H9 (cell line): Measurements from ENCODE around the gene ASCC1. TPM values are rescaled to one million over a fixed set of nuclear protein-coding genes. Genes with fewer than 3 reads are reported as not detected.

Experiments used
- DNase-seq: peaks from one replicate; pipeline ENCODE4 v3.0.0-alpha.2; 2017
- H2AFZ ChIP-seq: one replicate; pipeline ENCODE4 v1.6.1; 2013; ENCODE audit warnings: mild to moderate bottlenecking, low read length, control low read depth, moderate library complexity
- H2AK5ac ChIP-seq: 2 replicates; pipeline ENCODE4 v1.6.1; 2013; ENCODE audit warnings: low read length, control low read depth, mixed read lengths; ENCODE audit not compliant: insufficient read length
- H2BK120ac ChIP-seq: one replicate; pipeline ENCODE4 v1.6.1; 2013; ENCODE audit warnings: low read depth, mild to moderate bottlenecking, low read length, control low read depth, inconsistent platforms; ENCODE audit not compliant: poor library complexity, severe bottlenecking
- H2BK12ac ChIP-seq: 2 replicates; pipeline ENCODE4 v1.6.1; 2013; ENCODE audit warnings: low read length, control low read depth, mixed read lengths, low read depth; ENCODE audit not compliant: insufficient read length
- H2BK15ac ChIP-seq: 2 replicates; pipeline ENCODE4 v1.6.1; 2013; ENCODE audit warnings: low read depth, low read length, control low read depth
- H2BK20ac ChIP-seq: one replicate; pipeline ENCODE4 v1.6.1; 2013; ENCODE audit warnings: low read depth, mild to moderate bottlenecking, low read length, control low read depth, inconsistent platforms; ENCODE audit not compliant: poor library complexity, severe bottlenecking
- H2BK5ac ChIP-seq: 2 replicates; pipeline ENCODE4 v1.6.1; 2013; ENCODE audit warnings: low read length, control low read depth, mixed read lengths; ENCODE audit not compliant: insufficient read length
- H3K14ac ChIP-seq: 2 replicates; pipeline ENCODE4 v1.6.1; 2013; ENCODE audit warnings: low read length, control low read depth; ENCODE audit not compliant: insufficient read depth
- H3K18ac ChIP-seq: 2 replicates; pipeline ENCODE4 v1.6.1; 2013; ENCODE audit warnings: low read depth, mild to moderate bottlenecking, mixed read lengths, low read length, control low read depth; ENCODE audit not compliant: insufficient read length
- H3K23ac ChIP-seq: 2 replicates; pipeline ENCODE4 v1.6.1; 2013; ENCODE audit warnings: low read length, control low read depth, mixed read lengths, low read depth; ENCODE audit not compliant: insufficient read length
- H3K23me2 ChIP-seq: 2 replicates; pipeline ENCODE4 v1.6.1; 2013; ENCODE audit warnings: low read depth, mild to moderate bottlenecking, mixed read lengths, low read length, control low read depth; ENCODE audit not compliant: insufficient read length, poor library complexity, severe bottlenecking
- H3K27ac ChIP-seq: 2 replicates; pipeline ENCODE4 v1.5.1; 2013; ENCODE audit warnings: low read length, control low read depth, mixed read lengths, low read depth; ENCODE audit not compliant: insufficient read length
- H3K27me3 ChIP-seq: 2 replicates; pipeline ENCODE4 v1.6.1; 2013; ENCODE audit warnings: low read length, control low read depth, inconsistent platforms; ENCODE audit not compliant: insufficient read depth
- H3K4ac ChIP-seq: 2 replicates; pipeline ENCODE4 v1.6.1; 2013; ENCODE audit warnings: low read depth, mild to moderate bottlenecking, control low read depth, inconsistent platforms, low read length, moderate library complexity
- H3K4me1 ChIP-seq: 2 replicates; pipeline ENCODE4 v1.6.1; 2013; ENCODE audit warnings: low read length, control low read depth, inconsistent platforms; ENCODE audit not compliant: insufficient read depth
- H3K4me2 ChIP-seq: 2 replicates; pipeline ENCODE4 v1.6.1; 2013; ENCODE audit warnings: low read length, control low read depth, mixed read lengths; ENCODE audit not compliant: insufficient read length, insufficient read depth
- H3K56ac ChIP-seq: 2 replicates; pipeline ENCODE4 v1.6.1; 2013; ENCODE audit warnings: low read depth, mild to moderate bottlenecking, mixed read lengths, low read length, control low read depth; ENCODE audit not compliant: insufficient read length
- H3K79me1 ChIP-seq: 2 replicates; pipeline ENCODE4 v1.6.1; 2013; ENCODE audit warnings: low read depth, mild to moderate bottlenecking, moderate library complexity, low read length, control low read depth, inconsistent platforms; ENCODE audit not compliant: insufficient read depth, poor library complexity, severe bottlenecking
- H3K79me2 ChIP-seq: 2 replicates; pipeline ENCODE4 v1.6.1; 2013; ENCODE audit warnings: low read length, control low read depth, inconsistent platforms; ENCODE audit not compliant: insufficient read depth
- H3K9ac ChIP-seq: 2 replicates; pipeline ENCODE4 v1.6.1; 2013; ENCODE audit warnings: low read length, control low read depth, mixed read lengths; ENCODE audit not compliant: insufficient read length; ENCODE audit errors: extremely low read depth
- H3K9me3 ChIP-seq: one replicate; pipeline ENCODE4 v1.6.1; 2013; ENCODE audit warnings: low read depth, low read length, inconsistent platforms; ENCODE audit not compliant: control insufficient read depth
- H3T11ph ChIP-seq: one replicate; pipeline ENCODE4 v1.6.1; 2013; ENCODE audit warnings: mild to moderate bottlenecking, low read length, control low read depth, inconsistent platforms
- H4K20me1 ChIP-seq: one replicate; pipeline ENCODE4 v1.6.1; 2013; ENCODE audit not compliant: control insufficient read depth, insufficient read length, insufficient read depth
- H4K5ac ChIP-seq: 2 replicates; pipeline ENCODE4 v1.6.1; 2013; ENCODE audit warnings: low read depth, mild to moderate bottlenecking, mixed read lengths, low read length, control low read depth; ENCODE audit not compliant: insufficient read length
- H4K8ac ChIP-seq: replicated peaks from 2 replicates; pipeline ENCODE4 v1.6.1; 2013; ENCODE audit warnings: low read length, control low read depth, mixed read lengths, low read depth; ENCODE audit not compliant: insufficient read length
- H4K91ac ChIP-seq: 2 replicates; pipeline ENCODE4 v1.6.1; 2013; ENCODE audit warnings: low read depth, mild to moderate bottlenecking, moderate library complexity, mixed read lengths, low read length, control low read depth; ENCODE audit not compliant: insufficient read length
- H3K27ac Mint-ChIP-seq, 3 experiments: 2 replicates in 2 of 3; 3 replicates in 1 of 3; pipeline ENCODE4 v1.8.0; 2020 to 2021; ENCODE audit warnings: mixed read lengths in 3 of 3, mild to moderate bottlenecking in 1 of 3, moderate library complexity in 1 of 3
- H3K27me3 Mint-ChIP-seq: 2 replicates; pipeline ENCODE4 v1.8.0; 2021; ENCODE audit warnings: low read depth, mild to moderate bottlenecking, moderate library complexity, mixed read lengths
- H3K36me3 Mint-ChIP-seq, 3 experiments: 2 replicates in 2 of 3; 3 replicates in 1 of 3; pipeline ENCODE4 v1.8.0; 2020 to 2021; ENCODE audit warnings: low read depth in 3 of 3, mixed read lengths in 3 of 3; ENCODE audit not compliant: insufficient read depth in 1 of 3
- H3K4me1 Mint-ChIP-seq, 2 experiments: 2 replicates each; pipeline ENCODE4 v1.8.0; 2020; ENCODE audit warnings: mixed read lengths in 2 of 2
- H3K4me3 Mint-ChIP-seq, 2 experiments: 2 replicates in 1 of 2; 3 replicates in 1 of 2; pipeline ENCODE4 v1.8.0; 2020 to 2021; ENCODE audit warnings: mild to moderate bottlenecking in 2 of 2, mixed read lengths in 2 of 2, moderate library complexity in 1 of 2
- H3K9me3 Mint-ChIP-seq, 2 experiments: 2 replicates in 1 of 2; 3 replicates in 1 of 2; pipeline ENCODE4 v1.8.0; 2020; ENCODE audit warnings: mild to moderate bottlenecking in 2 of 2, mixed read lengths in 2 of 2, moderate library complexity in 1 of 2
- WGBS: extraction: QIAGEN DNeasy Blood & Tissue Kit; methylation state at CpG from one replicate; pipeline ENCODE4 v1.1.7; 2013; ENCODE audit warnings: missing lambda C conversion rate, low lambda C conversion rate, mixed read lengths; ENCODE audit not compliant: insufficient read length; ENCODE audit errors: extremely low coverage; 5-methylcytosine and 5-hydroxymethylcytosine counted together
- total RNA-seq: library from RNA; stranded (reverse); gene quantifications from 2 replicates; pipeline ENCODE4 v1.2.1, GENCODE V29; 2021
- TF ChIP-seq, protein P1 (sequence below): fragments of 200-600 bp; sonication (generic); conservative IDR thresholded peaks from 3 replicates; pipeline ENCODE4 v1.8.0; 2021; ENCODE audit warnings: antibody characterized with exemption, mild to moderate bottlenecking

The ASCC1 gene
- total RNA-seq, 1 experiment from 2014 or later, result 41.2 TPM

DNA sequence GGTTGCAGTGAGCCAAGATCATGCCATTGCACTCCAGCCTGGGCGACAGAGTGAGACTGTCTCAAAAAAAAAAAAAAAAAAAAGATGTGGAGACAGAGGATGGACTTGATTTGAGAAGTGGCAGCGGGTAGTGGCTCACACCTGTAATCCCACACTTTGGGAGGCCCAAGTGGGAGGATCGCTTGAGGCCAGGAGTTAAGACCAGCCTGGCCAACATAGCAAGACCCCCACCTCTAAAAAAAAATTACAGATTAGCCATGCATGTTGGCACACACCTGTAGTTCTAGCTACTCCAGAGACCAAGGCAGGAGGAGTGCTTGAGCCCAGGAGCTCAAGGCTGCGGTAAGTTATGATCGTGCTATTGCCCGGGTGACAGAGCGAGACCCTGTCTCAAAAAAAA, 24.3 kb upstream of the ASCC1 start:
- Mint-ChIP-seq H3K9me3 (no peaks in the 10 kb centered on the region), H3K36me3 (peaks cover 2 to 8% (median 8%) of the 10 kb centered on the region in 3 experiments; a peak in 5 of 7 replicates), H3K4me1 (peaks cover 8 to 13% of the 10 kb centered on the region in 2 experiments), H3K27ac (no peak overlapping the region), H3K4me3 (no peak overlapping the region), H3K27me3 (no peaks in the 10 kb centered on the region)
- no peak overlapping the region for H3K27ac ChIP-seq
- no peak overlapping the region for H2BK5ac ChIP-seq
- no peak overlapping the region for H2BK12ac ChIP-seq
- no peak overlapping the region for H3K4ac ChIP-seq
- no peaks in the 10 kb centered on the region for H3K9me3 ChIP-seq
- no peaks in the 10 kb centered on the region for H4K20me1 ChIP-seq
- no peak overlapping the region for H2BK120ac ChIP-seq
- H3K9ac ChIP-seq, result no peak overlapping the region
- no peak overlapping the region for H3K4me2 ChIP-seq
- H3K79me1 ChIP-seq, result no peaks in the 10 kb centered on the region
- H3K23me2 ChIP-seq, result no peaks in the 10 kb centered on the region
- no peak for DNase-seq
- TF ChIP-seq, protein P1, sequence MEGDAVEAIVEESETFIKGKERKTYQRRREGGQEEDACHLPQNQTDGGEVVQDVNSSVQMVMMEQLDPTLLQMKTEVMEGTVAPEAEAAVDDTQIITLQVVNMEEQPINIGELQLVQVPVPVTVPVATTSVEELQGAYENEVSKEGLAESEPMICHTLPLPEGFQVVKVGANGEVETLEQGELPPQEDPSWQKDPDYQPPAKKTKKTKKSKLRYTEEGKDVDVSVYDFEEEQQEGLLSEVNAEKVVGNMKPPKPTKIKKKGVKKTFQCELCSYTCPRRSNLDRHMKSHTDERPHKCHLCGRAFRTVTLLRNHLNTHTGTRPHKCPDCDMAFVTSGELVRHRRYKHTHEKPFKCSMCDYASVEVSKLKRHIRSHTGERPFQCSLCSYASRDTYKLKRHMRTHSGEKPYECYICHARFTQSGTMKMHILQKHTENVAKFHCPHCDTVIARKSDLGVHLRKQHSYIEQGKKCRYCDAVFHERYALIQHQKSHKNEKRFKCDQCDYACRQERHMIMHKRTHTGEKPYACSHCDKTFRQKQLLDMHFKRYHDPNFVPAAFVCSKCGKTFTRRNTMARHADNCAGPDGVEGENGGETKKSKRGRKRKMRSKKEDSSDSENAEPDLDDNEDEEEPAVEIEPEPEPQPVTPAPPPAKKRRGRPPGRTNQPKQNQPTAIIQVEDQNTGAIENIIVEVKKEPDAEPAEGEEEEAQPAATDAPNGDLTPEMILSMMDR, result no peak
- H2BK15ac ChIP-seq, result no peak overlapping the region
- no peak overlapping the region for H3K56ac ChIP-seq
- no peaks in the 10 kb centered on the region; the same call in 1 of the 2 replicates for H3K4me1 ChIP-seq
- no peak overlapping the region for H2AFZ ChIP-seq
- no peak overlapping the region for H3K14ac ChIP-seq
- no peak overlapping the region for H2AK5ac ChIP-seq
- H3K23ac ChIP-seq, result no peak overlapping the region
- H3T11ph ChIP-seq, result no peak overlapping the region
- H4K8ac ChIP-seq, result no peak overlapping the region
- H3K79me2 ChIP-seq, result no peaks in the 10 kb centered on the region
- WGBS, result no CpG with 5 or more reads among the region's 7 CpGs
- H3K27me3 ChIP-seq, result no peaks in the 10 kb centered on the region
- H4K5ac ChIP-seq, result no peak overlapping the region
- H3K18ac ChIP-seq, result no peak overlapping the region
- H2BK20ac ChIP-seq, result no peak overlapping the region
- no peak overlapping the region for H4K91ac ChIP-seq
